GM21360 (cell line): Measurements from ENCODE around the gene TTC21A.
"Not testable (repeated sequence)": the region's sequence is repeated elsewhere in the genome, so short reads cannot be mapped to it uniquely, and the experiment has no call there.

Experiments
- ATAC-seq: cut with Tn5 transposase; IDR thresholded peaks from one replicate; pipeline ENCODE4 v1.9.1; 2021; ENCODE audit warnings: mild to moderate bottlenecking, moderate library complexity; ENCODE audit not compliant: unreplicated experiment

TTC21A gene

DNA sequence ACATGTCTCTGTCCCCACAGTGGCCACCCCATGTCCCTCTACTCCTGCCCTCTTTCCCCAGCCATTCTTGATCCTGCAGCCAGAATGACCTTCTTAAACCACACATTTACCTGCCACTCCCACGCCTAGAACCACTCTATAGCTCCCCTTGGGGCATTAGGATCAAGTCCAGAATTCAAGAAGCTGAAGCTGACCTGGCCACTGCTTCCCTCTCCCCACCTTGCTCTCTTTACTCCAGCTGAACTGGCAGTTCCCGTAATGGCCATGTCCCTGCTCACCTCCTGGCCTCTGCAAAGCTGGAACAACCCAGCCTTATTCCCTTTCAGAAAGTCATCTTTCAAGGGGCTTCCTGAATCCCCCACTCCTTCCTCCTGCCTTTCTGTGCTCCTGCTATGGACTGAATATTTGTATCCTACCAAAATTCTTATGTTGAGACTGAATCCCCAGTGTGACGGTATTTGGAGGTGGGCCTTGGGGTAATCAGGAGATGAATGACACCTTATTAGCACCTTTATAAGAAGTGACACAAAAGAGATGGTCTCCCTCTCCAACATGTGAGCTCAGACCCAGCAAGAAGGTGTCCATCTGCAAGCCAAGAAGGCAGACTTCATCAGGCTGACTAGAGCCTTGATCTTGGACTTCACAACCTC lies 42.1 kb downstream of the TTC21A start:
- ATAC-seq: no peak

DNA sequence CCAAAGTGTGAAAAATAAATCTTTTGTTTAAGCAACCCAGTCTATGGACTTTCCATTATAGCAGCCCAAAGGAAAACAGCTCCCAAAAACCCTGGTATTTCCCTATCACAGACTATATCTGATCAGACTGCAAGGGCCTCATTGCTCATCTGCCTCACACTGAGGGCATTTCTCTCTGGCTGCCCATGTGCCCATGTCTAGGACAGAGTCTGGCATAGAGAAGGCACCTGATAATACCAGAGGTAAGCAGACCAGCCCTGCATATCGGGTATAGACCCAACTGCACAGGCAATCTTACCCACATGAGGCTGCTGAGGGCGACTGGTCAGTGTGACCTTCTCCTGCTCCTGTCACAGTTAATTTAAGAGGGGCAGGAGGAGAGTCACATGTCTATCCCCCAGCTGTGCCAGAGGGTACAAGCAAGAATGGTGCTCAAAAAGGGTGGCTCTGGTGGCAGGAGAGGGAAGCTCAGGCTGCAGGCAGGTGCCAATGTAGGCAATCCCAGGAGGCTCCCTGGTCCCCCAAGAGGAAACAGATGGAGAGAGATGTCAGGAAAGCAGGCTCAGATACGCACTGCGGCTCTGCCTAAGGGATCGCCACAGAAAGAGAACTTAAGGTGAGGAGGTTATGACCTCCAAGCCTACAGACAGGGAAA lies 42.8 kb downstream of the TTC21A start:
- no peak for ATAC-seq

DNA sequence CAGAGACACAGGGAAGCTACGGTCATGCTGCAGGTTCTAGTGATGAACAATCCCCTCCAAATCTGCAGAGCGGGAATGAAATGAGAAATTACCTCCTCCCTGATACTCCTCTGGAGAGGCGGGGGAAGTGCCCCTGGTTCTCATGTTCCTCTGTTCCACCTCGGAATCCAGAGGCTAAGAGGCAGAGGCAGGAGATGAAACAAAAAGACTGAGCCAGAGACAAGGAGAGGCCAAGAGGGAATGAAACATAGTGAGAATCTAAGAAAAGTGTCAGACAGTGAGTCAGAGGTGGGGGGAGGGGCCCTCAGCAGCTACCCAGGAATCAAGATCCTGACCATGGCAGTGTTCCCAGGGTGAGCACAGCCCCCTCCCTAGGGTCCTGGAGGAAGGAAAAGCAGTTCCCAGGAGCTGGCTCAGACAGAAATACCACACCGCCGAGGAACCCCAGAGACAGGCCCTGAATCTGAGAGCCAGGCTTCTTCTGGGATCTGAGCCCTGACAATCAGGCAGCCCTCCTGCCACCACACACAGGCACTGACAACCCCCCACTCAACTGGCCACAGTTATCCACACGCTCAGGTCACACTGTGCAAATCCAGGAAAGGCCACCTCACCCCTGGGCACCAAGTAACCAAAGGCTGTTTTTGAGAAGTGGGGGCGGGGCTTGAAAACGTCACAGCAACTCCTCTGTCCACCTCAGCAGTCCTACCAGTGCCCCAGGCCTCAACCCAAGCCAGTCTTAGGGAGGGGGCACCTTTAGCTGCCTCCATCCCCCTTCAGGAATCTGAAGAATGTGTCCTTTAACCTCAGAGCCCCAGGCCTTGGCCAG lies 43.5 kb downstream of the TTC21A start:
- ATAC-seq: no peak

DNA sequence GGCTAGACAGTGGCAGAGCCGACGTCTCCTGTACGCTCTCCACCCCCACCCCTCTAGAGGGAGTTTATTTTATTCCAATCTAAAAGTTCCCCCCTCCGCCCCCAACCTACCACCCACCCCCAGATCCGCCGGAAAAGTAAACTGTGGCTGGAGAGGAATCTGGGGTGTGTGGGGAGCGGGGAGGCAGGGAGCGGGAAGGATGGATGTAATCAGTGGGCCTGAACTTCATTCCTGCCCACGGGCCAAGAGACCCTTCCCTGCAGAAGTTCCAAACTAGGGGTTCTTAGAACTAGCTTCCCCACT lies 46.4 kb downstream of the TTC21A start:
- ATAC-seq: no peak

DNA sequence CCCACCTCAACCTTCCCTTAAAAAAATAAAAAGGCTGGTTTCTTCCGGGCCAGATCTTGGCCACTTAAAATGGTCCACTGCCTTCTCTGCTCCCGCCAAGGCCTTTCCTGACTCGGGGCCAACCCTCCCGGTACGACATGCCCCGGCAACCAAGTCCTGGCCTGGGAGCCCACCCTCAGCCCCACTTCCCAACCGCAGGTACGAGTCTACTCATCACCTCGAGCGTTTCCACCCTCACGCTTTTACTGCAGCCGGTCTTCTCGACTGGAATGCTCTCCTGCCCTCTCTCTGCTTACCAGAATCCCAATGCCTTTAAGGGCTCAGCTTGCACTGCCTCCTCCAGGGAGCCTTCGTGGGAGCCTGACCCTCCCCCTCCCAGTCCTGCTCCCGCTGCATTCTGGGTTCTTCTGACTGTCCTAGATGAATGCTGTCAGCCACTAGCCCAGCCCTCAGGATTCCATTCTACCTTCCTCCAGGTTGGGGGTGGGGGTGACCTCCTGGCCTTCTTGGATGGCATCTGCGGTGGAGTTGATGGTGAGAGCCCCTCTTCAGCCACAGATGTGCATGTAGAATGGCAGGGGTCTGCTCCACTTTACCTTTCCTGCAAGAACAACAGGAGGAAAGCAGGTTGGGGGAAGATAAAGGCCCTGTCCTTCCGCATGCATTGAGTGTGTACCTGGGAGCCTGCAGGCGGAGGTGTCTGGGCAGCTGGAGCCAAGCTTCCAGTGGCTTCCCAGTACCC lies 47.0 kb downstream of the TTC21A start:
- no peak for ATAC-seq

DNA sequence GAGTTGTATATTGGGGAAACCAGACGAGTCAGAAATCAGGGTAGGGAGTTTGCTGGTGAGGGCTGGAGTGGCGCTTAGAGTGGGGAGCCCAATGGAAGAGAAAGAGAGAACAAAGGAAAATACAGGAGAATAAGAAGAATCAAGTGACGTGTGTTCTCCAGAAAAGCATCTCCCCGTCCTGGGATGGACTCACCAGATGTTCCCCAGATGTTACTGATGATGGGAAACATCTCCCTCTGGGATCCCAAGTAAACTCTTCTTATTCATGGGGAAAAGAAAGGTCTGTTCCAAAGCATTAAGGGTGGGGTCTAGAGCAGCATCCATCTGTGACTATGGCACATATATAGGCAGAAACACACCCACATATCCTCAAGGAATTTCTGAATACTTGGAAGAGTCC lies 48.9 kb downstream of the TTC21A start:
- ATAC-seq: no peak

DNA sequence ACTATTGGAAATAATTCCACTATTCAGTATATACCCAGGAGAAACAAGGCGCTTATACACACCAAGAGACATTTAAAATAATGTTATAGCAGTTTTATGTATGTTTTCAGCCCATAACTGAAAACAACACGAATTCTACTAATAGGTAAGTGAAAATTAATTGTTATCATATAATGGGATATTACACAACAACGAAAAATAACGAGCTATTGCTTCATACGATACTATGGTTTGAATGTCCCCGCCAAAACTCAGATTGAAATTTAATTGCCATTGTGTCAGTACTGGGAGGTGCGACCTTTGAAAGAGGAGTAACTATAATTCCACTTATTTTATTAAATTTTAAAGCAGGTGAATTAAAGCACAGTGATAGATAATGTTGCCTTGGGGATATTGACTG lies 49.9 kb downstream of the TTC21A start:
- ATAC-seq: no peak

DNA sequence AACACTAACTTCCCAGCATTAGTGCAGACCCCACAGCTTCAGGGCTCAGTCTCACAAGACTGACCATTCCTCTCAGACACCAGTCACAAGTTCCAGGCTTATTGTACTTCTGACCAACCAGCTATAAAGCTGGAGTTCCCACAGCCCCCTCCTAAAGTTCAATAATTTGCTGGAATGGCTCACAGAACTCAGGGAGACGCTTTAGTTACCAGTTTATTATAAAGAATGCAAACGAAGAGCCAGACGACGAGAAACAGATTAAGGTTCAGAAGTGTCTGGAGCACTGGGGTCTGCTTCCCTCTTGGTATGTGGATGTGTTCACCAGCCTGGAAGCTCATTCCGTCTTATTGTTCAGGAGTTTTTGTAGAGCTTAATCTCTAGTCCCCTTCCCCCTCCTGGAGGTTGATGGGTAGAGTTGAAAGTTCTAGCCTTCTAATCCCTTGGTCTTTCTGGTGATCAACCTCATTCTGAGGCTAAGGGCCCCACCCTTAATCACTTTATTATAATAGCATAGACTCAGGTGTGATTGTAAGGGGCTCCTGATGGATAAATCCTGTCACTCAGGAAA lies 50.8 kb downstream of the TTC21A start:
- ATAC-seq: no peak

DNA sequence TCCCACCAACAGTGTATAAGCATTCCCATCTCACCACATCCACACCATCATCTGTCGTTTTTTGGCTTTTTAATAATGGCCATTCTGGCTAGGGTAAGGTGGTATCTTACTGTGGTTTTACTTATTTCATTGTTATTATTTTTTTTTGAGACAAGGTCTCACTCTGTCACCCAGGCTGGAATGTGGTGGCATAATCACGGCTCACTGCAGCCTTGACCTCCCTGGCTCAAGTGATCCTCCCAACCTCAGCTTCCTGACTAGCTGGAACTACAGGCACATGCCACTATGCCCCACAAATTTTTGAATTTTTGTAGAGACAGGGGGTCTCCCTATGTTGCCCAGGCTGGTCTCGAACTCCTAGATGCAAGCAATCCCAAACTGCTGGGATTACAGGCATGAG lies 56.9 kb downstream of the TTC21A start:
- ATAC-seq: no peak

DNA sequence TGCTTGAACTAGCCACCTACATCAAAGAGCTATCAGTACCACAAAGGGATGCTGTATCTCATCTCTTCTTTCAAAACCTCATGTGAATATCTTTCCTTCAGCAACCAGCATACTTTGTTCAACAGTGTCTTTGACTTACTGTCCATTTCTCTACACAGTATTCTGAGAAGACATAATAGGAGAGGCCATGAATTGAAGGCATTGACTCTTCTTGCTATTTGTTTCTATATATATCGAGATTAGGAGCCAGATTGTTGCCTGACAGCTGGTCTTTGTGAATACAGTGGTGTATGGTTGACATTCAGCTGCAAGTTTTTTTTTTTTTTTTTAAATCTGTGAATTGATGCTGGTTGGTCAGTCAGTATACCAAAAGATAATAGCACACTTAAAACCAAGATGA lies 58.0 kb downstream of the TTC21A start:
- ATAC-seq: no peak

DNA sequence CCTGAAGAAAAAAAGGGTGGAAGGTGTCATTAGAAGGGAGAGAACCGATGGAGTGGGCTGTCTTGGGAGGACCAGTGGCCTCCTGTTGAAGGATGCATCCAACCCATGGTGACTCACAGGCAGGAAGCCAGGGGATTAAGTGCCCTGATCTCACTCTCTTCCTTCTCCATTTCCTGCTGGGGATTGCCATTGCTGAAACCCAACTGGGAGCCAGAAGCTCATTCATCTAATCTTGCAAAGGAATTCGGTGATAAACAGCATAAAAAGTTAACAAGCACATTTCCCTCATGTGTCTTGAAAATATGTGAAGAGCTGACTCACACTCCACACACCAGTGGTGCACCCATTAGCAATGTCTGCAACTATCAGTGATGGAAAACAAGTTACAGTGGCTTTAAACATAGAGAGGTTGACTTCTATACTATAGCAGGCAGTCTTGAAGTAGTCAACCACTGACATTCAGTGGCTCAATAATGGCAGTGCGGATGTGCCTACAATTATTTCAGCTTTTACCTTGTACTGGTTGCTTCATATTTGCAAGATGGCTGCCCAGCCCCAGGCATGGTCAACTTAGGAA lies 58.7 kb downstream of the TTC21A start:
- no peak for ATAC-seq

DNA sequence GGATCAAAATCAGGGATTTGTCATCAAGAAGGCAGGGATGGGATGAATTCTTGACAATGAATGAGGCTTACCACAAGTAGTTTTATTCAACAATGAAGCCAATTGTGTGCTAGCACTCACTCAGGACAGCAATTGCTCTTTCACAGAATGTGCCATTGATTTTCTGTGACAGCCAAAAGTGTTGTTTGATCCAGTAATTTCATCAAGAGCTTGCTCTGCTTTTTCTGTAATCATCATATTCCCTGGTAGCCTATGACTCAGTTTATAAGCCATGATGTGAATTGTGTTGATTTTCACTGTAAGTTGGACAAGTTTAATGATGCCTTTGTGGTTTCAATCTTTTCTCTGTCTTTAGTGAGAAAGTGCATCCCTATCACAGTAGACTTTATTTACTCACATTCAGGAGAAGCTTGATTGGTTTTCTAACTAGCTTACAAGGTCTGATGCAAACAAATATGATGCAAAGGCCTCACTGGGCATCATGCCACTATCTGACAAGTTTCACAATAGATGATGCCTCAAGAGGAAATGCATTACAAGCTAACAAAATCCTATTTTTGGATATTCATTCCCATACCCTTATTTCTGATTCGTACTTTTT lies 59.6 kb downstream of the TTC21A start:
- no peak for ATAC-seq

DNA sequence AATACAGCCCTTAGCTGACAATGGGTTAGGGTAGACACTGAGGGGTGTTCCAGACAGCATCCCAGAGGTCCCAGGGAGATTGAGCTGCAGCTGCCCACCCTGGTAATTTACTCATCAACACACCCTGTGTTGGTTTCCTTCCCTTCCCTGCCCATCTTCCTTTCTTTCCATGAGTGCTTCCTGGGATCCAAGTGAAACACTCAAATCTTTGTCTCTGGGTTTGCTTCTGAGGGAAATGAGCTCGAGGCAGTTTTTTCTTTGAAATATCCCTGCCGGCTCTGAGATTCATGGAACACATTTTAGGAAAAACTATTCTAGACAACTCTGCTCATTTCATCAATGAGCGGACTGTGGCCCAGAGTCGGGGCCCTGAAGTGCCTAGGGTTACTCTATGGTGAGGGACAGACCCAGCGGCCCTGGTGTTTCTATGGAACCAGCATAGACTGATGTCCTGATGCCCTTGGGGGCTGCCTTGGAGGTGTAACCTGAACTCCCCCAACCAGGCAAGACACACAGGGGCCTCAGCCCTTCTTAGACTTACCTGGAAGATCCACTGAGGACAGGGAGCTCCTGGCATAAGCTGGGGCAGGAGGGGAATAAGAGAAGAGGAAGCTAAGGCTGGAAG lies 60.8 kb downstream of the TTC21A start:
- ATAC-seq: no peak

DNA sequence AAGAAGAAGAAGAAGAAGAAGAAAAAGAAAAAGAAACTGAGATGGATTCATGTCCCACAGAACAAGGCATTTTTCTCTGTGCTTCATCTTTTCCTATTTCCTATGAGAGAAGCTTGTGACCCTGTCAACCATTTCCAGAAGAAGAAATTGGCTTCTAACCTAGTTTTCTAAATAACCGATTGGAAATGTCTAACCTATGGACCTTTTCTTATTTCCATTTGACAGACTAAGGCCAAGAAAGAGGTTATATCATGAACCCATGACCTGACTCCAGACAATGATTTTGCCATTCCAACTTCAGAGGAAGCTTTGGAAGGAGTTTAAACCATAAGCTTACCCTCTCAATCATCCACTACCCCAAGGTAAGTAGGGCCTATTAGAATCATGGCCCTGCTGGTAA lies 62.2 kb downstream of the TTC21A start:
- no peak for ATAC-seq

DNA sequence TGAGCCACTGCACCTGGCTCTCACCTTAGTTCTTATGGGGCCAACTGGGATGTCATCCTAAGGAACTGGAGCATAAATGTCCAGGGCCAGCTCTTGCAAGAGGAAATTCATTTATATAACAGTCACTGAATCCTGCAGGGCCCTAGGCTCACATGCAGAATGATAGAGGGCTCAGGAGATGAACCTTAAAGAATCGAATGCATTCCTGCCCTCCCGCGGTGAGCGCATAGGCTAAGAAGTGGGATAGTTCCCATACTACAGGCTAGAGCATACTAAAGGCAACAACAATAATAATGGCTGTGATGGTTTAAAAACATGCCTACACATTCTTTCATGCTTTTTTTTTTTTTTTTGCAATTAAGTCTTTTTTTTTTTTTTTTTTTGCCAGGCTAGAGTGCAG lies 63.0 kb downstream of the TTC21A start:
- ATAC-seq: no peak

DNA sequence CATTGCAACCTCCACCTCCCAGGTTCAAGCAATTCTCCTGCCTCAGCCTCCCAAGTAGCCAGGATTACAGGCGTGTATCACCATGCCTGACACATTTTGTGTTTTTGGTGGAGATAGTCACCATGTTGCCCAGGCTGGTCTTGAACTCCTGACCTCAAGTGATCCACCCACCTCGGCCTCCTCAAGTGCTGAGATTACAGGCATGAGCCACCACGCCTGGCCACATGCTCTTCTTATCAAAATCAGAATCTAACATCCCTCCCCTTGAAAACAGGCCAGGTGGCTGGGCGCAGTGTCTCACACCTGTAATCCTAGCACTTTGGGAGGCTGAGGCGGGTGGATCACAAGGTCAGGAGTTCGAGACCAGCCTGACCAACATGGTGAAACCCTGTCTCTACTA lies 63.4 kb downstream of the TTC21A start:
- ATAC-seq: not testable (repeated sequence)

DNA sequence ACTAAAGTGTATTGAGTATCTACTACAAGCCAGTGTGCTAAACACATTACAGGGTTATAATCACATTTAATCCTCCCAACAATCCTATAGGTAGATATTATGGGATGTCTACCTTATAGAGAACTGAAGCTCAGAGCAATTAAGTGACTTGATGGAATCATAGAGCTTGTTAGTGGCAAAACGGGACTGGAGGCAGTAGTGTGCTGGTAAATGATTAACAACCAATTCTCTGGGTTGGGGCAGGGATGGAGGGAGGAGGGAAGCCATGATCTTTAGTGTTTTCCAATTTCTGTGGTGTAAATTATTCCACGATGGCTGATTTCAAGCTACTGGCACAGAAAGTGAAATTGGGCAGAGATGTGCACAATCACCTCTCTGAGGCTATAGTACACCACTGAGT lies 64.4 kb downstream of the TTC21A start:
- no peak for ATAC-seq

DNA sequence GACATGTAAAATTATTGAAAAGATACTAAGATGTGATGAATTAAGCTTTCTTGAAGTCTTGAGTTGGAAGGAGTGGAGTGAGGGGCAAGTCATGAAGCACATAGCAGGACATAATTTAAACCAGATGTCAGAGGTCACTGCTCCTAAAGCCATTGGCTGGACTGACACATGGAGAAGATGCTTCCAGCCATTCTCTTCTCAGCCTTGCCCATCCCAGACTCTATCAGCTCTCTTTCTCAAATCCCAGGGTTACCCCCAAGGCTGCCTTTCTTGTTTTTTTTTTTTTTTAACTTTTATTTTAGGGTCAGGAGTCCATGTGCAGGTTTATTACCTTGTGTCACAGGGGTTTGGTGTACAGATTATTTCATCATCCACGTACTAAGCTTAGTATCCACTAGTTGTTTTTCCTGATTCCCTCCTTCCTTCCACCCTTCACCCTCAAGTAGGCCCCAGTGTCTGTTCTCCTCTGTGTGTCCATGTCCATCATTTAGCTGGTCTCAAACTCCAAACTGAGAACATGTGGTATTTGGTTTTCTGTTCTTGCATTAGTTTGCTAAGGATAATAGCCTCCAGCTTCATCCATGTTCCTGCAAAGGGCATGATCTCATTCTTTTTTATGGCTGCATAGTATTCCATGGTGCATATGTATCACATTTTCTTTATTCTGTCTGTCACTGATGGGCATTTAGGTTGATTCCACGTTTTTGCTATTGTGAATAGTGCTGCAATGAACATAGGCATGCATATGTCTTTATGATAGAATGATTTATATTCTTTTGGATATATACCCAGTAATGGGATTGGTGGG lies 66.0 kb downstream of the TTC21A start:
- ATAC-seq: no peak

DNA sequence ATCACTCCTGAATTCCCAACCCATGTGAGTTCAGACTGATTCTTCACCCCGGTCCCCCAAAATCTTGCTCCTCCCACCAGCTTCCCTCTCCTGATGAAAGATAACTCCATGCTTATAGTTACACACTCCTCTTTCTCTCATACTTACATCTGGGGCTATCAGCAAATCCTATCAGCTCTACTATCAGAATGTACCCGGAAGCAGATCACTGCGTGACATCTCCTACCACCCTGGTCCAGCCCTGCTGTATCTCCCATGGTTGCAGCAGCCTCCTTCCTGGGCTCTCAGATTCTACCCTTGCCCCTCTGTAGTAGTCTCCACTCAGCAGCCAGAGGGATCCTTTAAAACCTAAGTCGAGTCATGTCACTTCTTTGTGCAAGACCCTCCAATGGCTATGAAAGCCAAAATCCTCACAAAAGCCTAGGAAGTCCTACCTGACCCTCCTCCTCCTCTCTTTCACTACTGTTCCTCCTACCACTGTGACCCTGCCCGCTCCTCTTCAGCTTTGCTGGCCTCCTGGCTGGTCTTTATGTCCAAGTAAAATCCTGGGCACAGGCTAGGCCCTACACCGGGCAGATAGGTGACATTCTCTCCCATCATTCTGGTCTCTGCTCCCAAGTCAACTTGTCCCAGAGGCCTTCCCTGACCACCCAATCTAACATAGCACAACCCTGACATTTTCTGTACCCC lies 68.7 kb downstream of the TTC21A start:
- ATAC-seq: no peak
